ENCODE results near the gene CCDC192. TPM values are rescaled to one million over a fixed set of nuclear protein-coding genes. Genes with fewer than 3 reads are reported as not detected.

Gene CCDC192
- total RNA-seq, 6 experiments from 2014 or later: not detected

- H3K27me3 ChIP-seq: no peaks in the 10 kb centered on the region
- TF ChIP-seq CTCF (IDR thresholded peaks at IDR 0.05) (no peak), POLR2A (IDR thresholded peaks at IDR 0.05) (no peak)
- ATAC-seq: no peak
- DNase-seq: no peak
- intact Hi-C loops (cut with DNase I): no loop called here
- H3K9me3 ChIP-seq: no peaks in the 10 kb centered on the region
- no peak overlapping the region for H3K4me3 ChIP-seq
- no peaks in the 10 kb centered on the region for H3K36me3 ChIP-seq
- H3K4me1 ChIP-seq: peaks cover 0 to 6% (median 0%) of the 10 kb centered on the region in 4 donors
- no peak overlapping the region for H3K27ac ChIP-seq
Measured at GRCh38 chr5:127980843-127981242, 277.7 kb downstream of the CCDC192 start.

- WGBS (ENCODE audit: insufficient coverage, low coverage, low lambda C conversion rate, missing lambda C conversion rate): 65% methylated on average over 4 of the region's 4 CpGs
- no peaks in the 10 kb centered on the region for H3K36me3 ChIP-seq
- H3K4me1 ChIP-seq: peaks cover 0 to 6% (median 0%) of the 10 kb centered on the region in 4 donors
- H3K4me3 ChIP-seq: no peak overlapping the region
- H3K27me3 ChIP-seq: no peaks in the 10 kb centered on the region
- no peak overlapping the region for H3K27ac ChIP-seq
- ATAC-seq (no peak), DNase-seq (no peak)
- TF ChIP-seq POLR2A (IDR thresholded peaks at IDR 0.05) (no peak), CTCF (IDR thresholded peaks at IDR 0.05) (no peak)
- intact Hi-C loops (cut with DNase I): no loop called here
- no peaks in the 10 kb centered on the region for H3K9me3 ChIP-seq
Measured at GRCh38 chr5:127981498-127981897, 278.3 kb downstream of the CCDC192 start.

- DNase-seq: no peak
- intact Hi-C loops (cut with DNase I): no loop called here
Measured at GRCh38 chr5:127985811-127986325, 282.7 kb downstream of the CCDC192 start.

GRCh38 chr5:127987354-127988145 is 284.4 kb downstream of the CCDC192 start:
- H3K9me3 ChIP-seq: no peaks in the 10 kb centered on the region
- 100% methylated on average over 1 of the region's 2 CpGs for WGBS (ENCODE audit: insufficient coverage, low coverage, low lambda C conversion rate, missing lambda C conversion rate)
- no peaks in the 10 kb centered on the region for H3K4me1 ChIP-seq
- no peak overlapping the region for H3K27ac ChIP-seq
- H3K27me3 ChIP-seq: no peaks in the 10 kb centered on the region
- no peaks in the 10 kb centered on the region for H3K36me3 ChIP-seq
- H3K4me3 ChIP-seq: no peak overlapping the region
- no peak for ATAC-seq
- DNase-seq: no peak
- intact Hi-C loops (cut with DNase I): no loop called here
- TF ChIP-seq POLR2A (IDR thresholded peaks at IDR 0.05): no peak
- no peak for TF ChIP-seq CTCF (IDR thresholded peaks at IDR 0.05)

More at GRCh38 chr5:127985811-127986325, 282.7 kb downstream of the CCDC192 start:
- ATAC-seq: no peak
- H3K36me3 ChIP-seq: no peaks in the 10 kb centered on the region
- no peak overlapping the region for H3K4me3 ChIP-seq
- no peak for TF ChIP-seq CTCF (IDR thresholded peaks at IDR 0.05)
- 93% methylated on average over 7 of the region's 7 CpGs for WGBS (ENCODE audit: insufficient coverage, low coverage, low lambda C conversion rate, missing lambda C conversion rate)
- H3K9me3 ChIP-seq: no peaks in the 10 kb centered on the region
- H3K27ac ChIP-seq: no peak overlapping the region
- H3K27me3 ChIP-seq: no peaks in the 10 kb centered on the region
- no peaks in the 10 kb centered on the region for H3K4me1 ChIP-seq
